CD4-positive, alpha-beta T cell (primary cell): Measurements from ENCODE around the gene GALNT18. TPM values are rescaled to one million over a fixed set of nuclear protein-coding genes. Genes with fewer than 3 reads are reported as not detected.

Experiments
- ATAC-seq: fragments of 200-7000 bp; cut with Tn5 transposase; one replicate; pipeline ENCODE4 v1.10.0; 2022; ENCODE audit warnings: mild to moderate bottlenecking; ENCODE audit not compliant: poor library complexity
- CTCF ChIA-PET: fragments of 350-600 bp; sonication (Branson Sonifier 250); formaldehyde crosslinking; loops from one replicate; lab custom pipeline; 2021; ENCODE audit warnings: antibody characterized with exemption, inconsistent platforms; lab: Charles Lee
- POLR2A ChIA-PET: fragments of 350-600 bp; sonication (Branson Sonifier 250); formaldehyde crosslinking; loops from one replicate; lab custom pipeline; 2021; ENCODE audit warnings: antibody characterized with exemption, inconsistent platforms; lab: Charles Lee
- DNase-seq, 14 experiments: peaks; one replicate each; pipeline ENCODE4 v3.0.0-alpha.2; 2013 to 2020; ENCODE audit warnings: mixed read lengths in 2 of 14
- H3K27ac ChIP-seq, 2 donors: one replicate each; pipeline versions ENCODE4 v1.5.1 to v1.7.0; 2013; ENCODE audit warnings: low read length in 2 of 2, low read depth in 1 of 2, mild to moderate bottlenecking in 1 of 2
- H3K27me3 ChIP-seq, 2 experiments: 1 replicate in 1 of 2; 2 replicates in 1 of 2; pipeline versions ENCODE4 v1.6.1 to v1.7.0; 2013; ENCODE audit warnings: low read length in 2 of 2, control low read depth in 1 of 2, mild to moderate bottlenecking in 1 of 2, moderate library complexity in 1 of 2; ENCODE audit not compliant: insufficient read depth in 2 of 2, control insufficient read depth in 1 of 2
- H3K36me3 ChIP-seq: one replicate; pipeline ENCODE4 v1.6.1; 2013; ENCODE audit warnings: low read length, control low read depth; ENCODE audit not compliant: insufficient read depth
- H3K4me1 ChIP-seq: one replicate; pipeline ENCODE4 v1.6.1; 2013; ENCODE audit warnings: low read length, control low read depth; ENCODE audit not compliant: insufficient read depth
- H3K4me3 ChIP-seq: one replicate; pipeline ENCODE4 v1.5.1; 2013; ENCODE audit warnings: mild to moderate bottlenecking, low read length, moderate library complexity
- H3K9me3 ChIP-seq, 2 experiments: 1 replicate in 1 of 2; 2 replicates in 1 of 2; pipeline versions ENCODE4 v1.6.1 to v1.7.0; 2013; ENCODE audit warnings: low read length in 2 of 2, mild to moderate bottlenecking in 2 of 2, control low read depth in 1 of 2, moderate library complexity in 1 of 2; ENCODE audit not compliant: control insufficient read depth in 1 of 2, insufficient read depth in 1 of 2
- H3K27ac Mint-ChIP-seq: one replicate; pipeline ENCODE4 v1.8.0; 2020; ENCODE audit warnings: mixed read lengths
- H3K27me3 Mint-ChIP-seq: one replicate; pipeline ENCODE4 v1.8.0; 2021; ENCODE audit warnings: mixed read lengths
- H3K36me3 Mint-ChIP-seq: one replicate; pipeline ENCODE4 v1.8.0; 2021; ENCODE audit warnings: low read depth, mixed read lengths
- H3K4me1 Mint-ChIP-seq: one replicate; pipeline ENCODE4 v1.8.0; 2021; ENCODE audit warnings: low read depth, mixed read lengths
- H3K4me3 Mint-ChIP-seq: one replicate; pipeline ENCODE4 v1.8.0; 2020; ENCODE audit warnings: mild to moderate bottlenecking, mixed read lengths
- H3K9me3 Mint-ChIP-seq: one replicate; pipeline ENCODE4 v1.8.0; 2020; ENCODE audit warnings: mixed read lengths
- CTCF ChIP-seq: fragments of 200-600 bp; IDR thresholded peaks from one replicate; pipeline ENCODE4 v1.8.0; 2022; ENCODE audit warnings: antibody characterized with exemption, mild to moderate bottlenecking
- intact Hi-C, 2 experiments: fragments of 100-400 bp; cut with DNase I in 1 of 2; cut with micrococcal nuclease in 1 of 2; formaldehyde crosslinking; loops; one replicate each; pipeline versions ENCODE4 v1.15.1 to v1.9.0; 2023 to 2025; cut with DNase I, micrococcal nuclease
- total RNA-seq, 174 experiments: library from RNA in 2 of 174; stranded (reverse) in 2 of 174; gene quantifications; one replicate each; pipeline ENCODE4 v1.2.3 and lab custom pipeline; 2021 to 2026

Gene GALNT18
- total RNA-seq, 2 experiments from 2014 or later, result 0.08 TPM; not detected in 1

GRCh38 chr11:11657218-11657955 is 35.6 kb upstream of the GALNT18 start:
- Mint-ChIP-seq H3K27me3 (peaks cover 29% of the 10 kb centered on the region), H3K4me3 (no peak overlapping the region), H3K9me3 (no peaks in the 10 kb centered on the region), H3K36me3 (no peaks in the 10 kb centered on the region), H3K27ac (no peak overlapping the region), H3K4me1 (no peaks in the 10 kb centered on the region)
- DNase-seq (no peak), ATAC-seq (no peak)
- Histone ChIP-seq H3K4me1 (no peaks in the 10 kb centered on the region), H3K36me3 (no peaks in the 10 kb centered on the region), H3K27me3 (peaks cover 0 to 2% of the 10 kb centered on the region in 2 experiments), H3K27ac (no peak overlapping the region), H3K4me3 (no peak overlapping the region), H3K9me3 (no peaks in the 10 kb centered on the region)
- ChIA-PET POLR2A (no interaction called here), CTCF (no interaction called here)
- no peak for TF ChIP-seq CTCF
- intact Hi-C loops, result no loop called here

- Histone ChIP-seq H3K27ac (no peak overlapping the region), H3K4me3 (no peak overlapping the region), H3K27me3 (peaks cover 0 to 30% of the 10 kb centered on the region in 2 experiments), H3K4me1 (no peaks in the 10 kb centered on the region), H3K9me3 (no peaks in the 10 kb centered on the region), H3K36me3 (no peaks in the 10 kb centered on the region)
- ATAC-seq (no peak), DNase-seq (no peak)
- intact Hi-C loops, result no loop called here
- Mint-ChIP-seq H3K27me3 (peaks cover 50% of the 10 kb centered on the region), H3K4me3 (no peak overlapping the region), H3K36me3 (no peaks in the 10 kb centered on the region), H3K4me1 (no peaks in the 10 kb centered on the region), H3K27ac (no peak overlapping the region), H3K9me3 (peaks cover 5% of the 10 kb centered on the region)
- no peak for TF ChIP-seq CTCF
- CTCF ChIA-PET, result no interaction called here
- POLR2A ChIA-PET, result no interaction called here
Observed at GRCh38 chr11:11641581-11641980, 19.8 kb upstream of the GALNT18 start.

GRCh38 chr11:11640996-11641395 is 19.2 kb upstream of the GALNT18 start:
- H3K4me1 ChIP-seq, result no peaks in the 10 kb centered on the region
- ATAC-seq, result no peak
- ChIA-PET POLR2A (no interaction called here), CTCF (interaction anchor here (0.6 kb wide), 1 partner anchor 1771 kb away, joined by 3 read pairs; no protein-coding TSS in a partner anchor)
- no peaks in the 10 kb centered on the region for H3K9me3 ChIP-seq
- no peak overlapping the region for H3K4me3 ChIP-seq
- H3K4me1 Mint-ChIP-seq, result no peaks in the 10 kb centered on the region
- peaks cover 5% of the 10 kb centered on the region for H3K9me3 Mint-ChIP-seq
- no peak overlapping the region for H3K27ac Mint-ChIP-seq
- peaks cover 45% of the 10 kb centered on the region for H3K27me3 Mint-ChIP-seq
- no peaks in the 10 kb centered on the region for H3K36me3 Mint-ChIP-seq
- no peaks in the 10 kb centered on the region for H3K36me3 ChIP-seq
- no peak overlapping the region for H3K27ac ChIP-seq
- no peak overlapping the region for H3K4me3 Mint-ChIP-seq
- no peak for DNase-seq
- intact Hi-C loops, result no loop called here
- no peak for TF ChIP-seq CTCF
- peaks cover 0 to 27% of the 10 kb centered on the region in 2 experiments for H3K27me3 ChIP-seq
